IPS-NIHi7 (cell line): Measurements from ENCODE around the gene LAMA4.

Experiments
- DNase-seq: peaks from one replicate; pipeline ENCODE4 v3.0.0; 2012; ENCODE audit warnings: mixed read lengths; ENCODE audit errors: extremely low spot score

LAMA4 gene

DNA sequence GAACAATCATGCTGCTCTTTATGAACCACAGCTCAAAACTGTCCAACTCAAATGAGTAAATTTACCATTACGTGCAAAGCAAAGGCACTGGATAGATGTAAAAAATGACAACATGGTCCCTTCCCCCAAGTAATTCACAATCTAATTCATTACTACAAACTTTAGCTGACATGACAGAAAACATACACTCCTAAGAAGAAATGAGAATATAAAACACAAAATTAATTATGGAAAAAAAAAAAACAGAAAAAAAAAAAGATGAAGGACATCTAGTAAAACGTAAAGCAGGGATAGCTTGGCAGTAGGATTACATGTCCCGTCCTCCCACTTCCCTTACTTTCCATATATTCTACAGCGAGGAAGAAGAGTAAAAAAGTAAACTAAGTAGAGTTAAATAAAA lies 172.8 kb downstream of the LAMA4 start:
- DNase-seq = no peak

- no peak for DNase-seq
These were observed 187.8 kb downstream of the LAMA4 start for GRCh38 chr6:112066606-112067005.

- no peak for DNase-seq
These were observed 188.9 kb downstream of the LAMA4 start for GRCh38 chr6:112065426-112065986.

- no peak for DNase-seq
These were observed 191.4 kb downstream of the LAMA4 start for GRCh38 chr6:112062966-112063365.

DNA sequence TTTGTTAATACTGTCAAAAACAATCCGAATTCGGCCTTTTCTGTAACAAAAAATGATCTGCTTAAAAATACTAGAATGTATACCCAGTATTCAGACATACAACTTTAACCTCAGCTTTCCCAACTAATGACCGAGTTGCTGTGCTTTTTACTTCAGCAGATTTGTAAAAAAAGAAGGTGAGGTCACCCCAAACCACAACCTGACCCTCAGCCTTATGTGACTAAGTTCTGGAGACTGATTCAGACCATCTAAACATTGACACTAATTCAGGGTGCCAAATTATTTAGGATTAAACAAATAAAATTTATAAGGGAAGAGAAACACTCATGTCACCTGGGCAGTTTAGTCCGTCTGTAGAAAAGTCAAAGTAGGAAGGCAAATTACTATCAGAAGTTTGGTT lies 192.8 kb downstream of the LAMA4 start:
- no peak for DNase-seq
